HepG2 (cell line): ENCODE results near the gene CNNM3. TPM values are rescaled to one million over a fixed set of nuclear protein-coding genes. Genes with fewer than 3 reads are reported as not detected.
A peak's percentile ranks its signal among the peaks of the same experiment; 100 is the strongest.

Source experiments
- ATRX ChIP-seq: sonication (generic); formaldehyde crosslinking; IDR thresholded peaks from 2 replicates; pipeline ENCODE4 v1.4.0; 2020; ENCODE audit warnings: missing genetic modification reagents, borderline replicate concordance
- GABPB1 ChIP-seq: IDR thresholded peaks from 2 replicates; pipeline ENCODE4 v1.6.1; 2016; ENCODE audit warnings: mild to moderate bottlenecking, missing genetic modification reagents, moderate library complexity, missing compliant biosample characterization
- IKZF4 ChIP-seq: sonication (generic); formaldehyde crosslinking; IDR thresholded peaks from 2 replicates; pipeline ENCODE4 v1.5.1; 2020; ENCODE audit warnings: borderline replicate concordance, mild to moderate bottlenecking, low read depth, missing genetic modification reagents; ENCODE audit errors: not compliant biosample characterization
- JUND ChIP-seq: sonication (generic); formaldehyde crosslinking; IDR thresholded peaks from 2 replicates; pipeline ENCODE4 v1.8.0; 2022; ENCODE audit warnings: mild to moderate bottlenecking, missing genetic modification reagents
- PHB2 ChIP-seq: fragments of 450-650 bp; IDR thresholded peaks from 2 replicates; pipeline ENCODE4 v1.6.1; 2018; ENCODE audit not compliant: partially characterized antibody
- SYNCRIP ChIP-seq: fragments of 200-400 bp; formaldehyde crosslinking; IDR thresholded peaks from 2 replicates; pipeline ENCODE4 v1.6.1; 2018; ENCODE audit warnings: mild to moderate bottlenecking, low read depth, low read length; ENCODE audit not compliant: insufficient read depth
- ZNF567 ChIP-seq: sonication (generic); formaldehyde crosslinking; IDR thresholded peaks from 2 replicates; pipeline ENCODE4 v1.8.1; 2023; ENCODE audit warnings: mild to moderate bottlenecking, missing genetic modification reagents, borderline replicate concordance
- ZNF879 ChIP-seq: sonication (generic); formaldehyde crosslinking; IDR thresholded peaks from 2 replicates; pipeline ENCODE4 v1.8.1; 2023; ENCODE audit warnings: missing genetic modification reagents
- ZSCAN12 ChIP-seq: sonication (generic); formaldehyde crosslinking; IDR thresholded peaks from 2 replicates; pipeline ENCODE4 v1.9.0; 2021; ENCODE audit warnings: mild to moderate bottlenecking, missing genetic modification reagents
- polyA plus RNA-seq, 8 experiments: library from polyadenylated mRNA; depleted of rRNA in 3 of 8; stranded (reverse) in 7 of 8; unstranded in 1 of 8; fragments of >200 nt; fragmentation: Illumina TruSeq in 4 of 8; extraction: Trizol in 4 of 8; gene quantifications; 2 replicates each; pipeline versions ENCODE4 v1.2.1 to v1.2.3, GENCODE V29; 2011 to 2016; ENCODE audit warnings: low read depth in 4 of 8, missing spikeins in 1 of 8, mixed read lengths in 1 of 8; ENCODE audit not compliant: insufficient read depth in 1 of 8
- total RNA-seq, 5 experiments: library from RNA; depleted of rRNA; stranded (reverse); fragments of >200 nt; fragmentation: Illumina TruSeq; extraction: Trizol; gene quantifications; 2 replicates each; pipeline ENCODE4 v1.2.3, GENCODE V29; 2016; ENCODE audit warnings: low read depth in 1 of 5
- TF ChIP-seq, protein P1 (sequence below): sonication (generic); formaldehyde crosslinking; conservative IDR thresholded peaks from 2 replicates; pipeline ENCODE4 v1.8.1; 2023; ENCODE audit warnings: missing genetic modification reagents
- TF ChIP-seq, protein P2 (sequence below): sonication (generic); formaldehyde crosslinking; IDR thresholded peaks from 2 replicates; pipeline ENCODE4 v1.8.1; 2023; ENCODE audit warnings: mild to moderate bottlenecking, inconsistent platforms, moderate library complexity, missing genetic modification reagents, borderline replicate concordance
- TF ChIP-seq, protein P3 (sequence below): IDR thresholded peaks from 2 replicates; pipeline ENCODE4 v1.6.1; 2016; ENCODE audit warnings: missing biosample characterization, missing genetic modification reagents, low read depth
- TF ChIP-seq, protein P4 (sequence below): sonication (generic); formaldehyde crosslinking; IDR thresholded peaks from 2 replicates; pipeline ENCODE4 v1.4.0; 2020; ENCODE audit warnings: mild to moderate bottlenecking, missing genetic modification reagents, borderline replicate concordance
- TF ChIP-seq, protein P5 (sequence below): sonication (generic); formaldehyde crosslinking; IDR thresholded peaks from 2 replicates; pipeline ENCODE4 v1.5.1; 2020; ENCODE audit warnings: mild to moderate bottlenecking, moderate library complexity, missing genetic modification reagents

CNNM3 gene
- total and polyA plus RNA-seq, 2 of the 13 experiments (the other 11 are each of a cell fraction or from before 2014, with no cell fraction given): 21.2 to 27.9 TPM

DNA sequence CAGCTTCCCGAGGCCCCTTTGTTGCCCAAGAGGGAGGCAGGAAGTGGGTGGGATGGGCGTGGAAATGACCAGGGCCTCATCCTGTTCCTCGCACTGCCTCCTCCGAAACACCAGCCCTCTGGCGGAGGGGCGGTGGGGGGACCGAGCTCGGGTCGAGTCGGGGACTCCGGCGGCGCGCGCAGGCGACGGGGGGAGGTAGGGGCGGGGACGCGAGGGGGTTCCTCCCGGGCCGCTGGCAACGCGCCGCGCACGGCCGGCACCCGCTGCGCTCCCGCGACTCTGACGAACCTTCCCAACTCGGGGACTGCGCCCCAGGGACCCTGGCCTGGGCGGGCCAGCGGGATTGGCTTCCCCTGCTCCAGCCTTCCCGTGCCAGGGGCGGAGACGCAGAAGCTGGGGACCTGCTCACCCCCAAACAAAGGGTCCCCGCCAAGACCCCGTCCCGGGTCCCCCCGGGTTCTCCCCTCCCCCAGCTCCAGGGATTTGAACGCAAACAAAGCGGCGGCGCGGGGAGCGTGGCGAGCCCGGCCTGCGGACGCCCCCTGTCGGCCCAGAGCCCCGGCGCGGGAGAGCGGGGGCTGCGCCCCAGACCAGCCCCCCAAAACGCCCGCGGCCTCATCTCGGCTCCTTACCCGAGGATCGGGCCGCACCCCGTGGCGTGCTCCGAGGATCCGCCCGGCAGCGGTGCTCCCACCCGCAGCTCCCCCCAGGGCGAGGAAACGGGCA is 52.6 kb downstream of the CNNM3 start (continued):
- TF ChIP-seq, protein P1, sequence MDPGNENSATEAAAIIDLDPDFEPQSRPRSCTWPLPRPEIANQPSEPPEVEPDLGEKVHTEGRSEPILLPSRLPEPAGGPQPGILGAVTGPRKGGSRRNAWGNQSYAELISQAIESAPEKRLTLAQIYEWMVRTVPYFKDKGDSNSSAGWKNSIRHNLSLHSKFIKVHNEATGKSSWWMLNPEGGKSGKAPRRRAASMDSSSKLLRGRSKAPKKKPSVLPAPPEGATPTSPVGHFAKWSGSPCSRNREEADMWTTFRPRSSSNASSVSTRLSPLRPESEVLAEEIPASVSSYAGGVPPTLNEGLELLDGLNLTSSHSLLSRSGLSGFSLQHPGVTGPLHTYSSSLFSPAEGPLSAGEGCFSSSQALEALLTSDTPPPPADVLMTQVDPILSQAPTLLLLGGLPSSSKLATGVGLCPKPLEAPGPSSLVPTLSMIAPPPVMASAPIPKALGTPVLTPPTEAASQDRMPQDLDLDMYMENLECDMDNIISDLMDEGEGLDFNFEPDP: no peak
- TF ChIP-seq, protein P2, sequence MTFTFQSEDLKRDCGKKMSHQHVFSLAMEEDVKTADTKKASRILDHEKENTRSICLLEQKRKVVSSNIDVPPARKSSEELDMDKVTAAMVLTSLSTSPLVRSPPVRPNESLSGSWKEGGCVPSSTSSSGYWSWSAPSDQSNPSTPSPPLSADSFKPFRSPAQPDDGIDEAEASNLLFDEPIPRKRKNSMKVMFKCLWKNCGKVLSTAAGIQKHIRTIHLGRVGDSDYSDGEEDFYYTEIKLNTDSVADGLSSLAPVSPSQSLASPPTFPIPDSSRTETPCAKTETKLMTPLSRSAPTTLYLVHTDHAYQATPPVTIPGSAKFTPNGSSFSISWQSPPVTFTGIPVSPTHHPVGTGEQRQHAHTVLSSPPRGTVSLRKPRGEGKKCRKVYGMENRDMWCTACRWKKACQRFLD: 0 out of 2 replicates have a peak, but pooled peaks have one; percentile 59
- TF ChIP-seq JUND (CRISPR knock-in tag): 0 out of 2 replicates have a peak, but pooled peaks have one; percentile 6
- TF ChIP-seq, protein P3, sequence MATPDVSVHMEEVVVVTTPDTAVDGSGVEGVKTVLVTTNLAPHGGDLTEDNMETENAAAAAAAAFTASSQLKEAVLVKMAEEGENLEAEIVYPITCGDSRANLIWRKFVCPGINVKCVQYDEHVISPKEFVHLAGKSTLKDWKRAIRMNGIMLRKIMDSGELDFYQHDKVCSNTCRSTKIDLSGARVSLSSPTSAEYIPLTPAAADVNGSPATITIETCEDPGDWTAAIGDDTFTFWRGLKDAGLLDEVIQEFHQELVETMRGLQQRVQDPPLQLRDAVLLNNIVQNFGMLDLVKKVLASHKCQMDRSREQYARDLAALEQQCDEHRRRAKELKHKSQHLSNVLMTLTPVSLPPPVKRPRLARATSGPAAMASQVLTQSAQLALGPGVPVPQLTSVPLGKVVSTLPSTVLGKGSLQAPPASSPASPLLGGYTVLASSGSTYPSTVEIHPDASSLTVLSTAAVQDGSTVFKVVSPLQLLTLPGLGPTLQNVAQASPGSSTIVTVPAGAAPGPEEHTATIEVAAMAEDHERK: no peak
- TF ChIP-seq, protein P4, sequence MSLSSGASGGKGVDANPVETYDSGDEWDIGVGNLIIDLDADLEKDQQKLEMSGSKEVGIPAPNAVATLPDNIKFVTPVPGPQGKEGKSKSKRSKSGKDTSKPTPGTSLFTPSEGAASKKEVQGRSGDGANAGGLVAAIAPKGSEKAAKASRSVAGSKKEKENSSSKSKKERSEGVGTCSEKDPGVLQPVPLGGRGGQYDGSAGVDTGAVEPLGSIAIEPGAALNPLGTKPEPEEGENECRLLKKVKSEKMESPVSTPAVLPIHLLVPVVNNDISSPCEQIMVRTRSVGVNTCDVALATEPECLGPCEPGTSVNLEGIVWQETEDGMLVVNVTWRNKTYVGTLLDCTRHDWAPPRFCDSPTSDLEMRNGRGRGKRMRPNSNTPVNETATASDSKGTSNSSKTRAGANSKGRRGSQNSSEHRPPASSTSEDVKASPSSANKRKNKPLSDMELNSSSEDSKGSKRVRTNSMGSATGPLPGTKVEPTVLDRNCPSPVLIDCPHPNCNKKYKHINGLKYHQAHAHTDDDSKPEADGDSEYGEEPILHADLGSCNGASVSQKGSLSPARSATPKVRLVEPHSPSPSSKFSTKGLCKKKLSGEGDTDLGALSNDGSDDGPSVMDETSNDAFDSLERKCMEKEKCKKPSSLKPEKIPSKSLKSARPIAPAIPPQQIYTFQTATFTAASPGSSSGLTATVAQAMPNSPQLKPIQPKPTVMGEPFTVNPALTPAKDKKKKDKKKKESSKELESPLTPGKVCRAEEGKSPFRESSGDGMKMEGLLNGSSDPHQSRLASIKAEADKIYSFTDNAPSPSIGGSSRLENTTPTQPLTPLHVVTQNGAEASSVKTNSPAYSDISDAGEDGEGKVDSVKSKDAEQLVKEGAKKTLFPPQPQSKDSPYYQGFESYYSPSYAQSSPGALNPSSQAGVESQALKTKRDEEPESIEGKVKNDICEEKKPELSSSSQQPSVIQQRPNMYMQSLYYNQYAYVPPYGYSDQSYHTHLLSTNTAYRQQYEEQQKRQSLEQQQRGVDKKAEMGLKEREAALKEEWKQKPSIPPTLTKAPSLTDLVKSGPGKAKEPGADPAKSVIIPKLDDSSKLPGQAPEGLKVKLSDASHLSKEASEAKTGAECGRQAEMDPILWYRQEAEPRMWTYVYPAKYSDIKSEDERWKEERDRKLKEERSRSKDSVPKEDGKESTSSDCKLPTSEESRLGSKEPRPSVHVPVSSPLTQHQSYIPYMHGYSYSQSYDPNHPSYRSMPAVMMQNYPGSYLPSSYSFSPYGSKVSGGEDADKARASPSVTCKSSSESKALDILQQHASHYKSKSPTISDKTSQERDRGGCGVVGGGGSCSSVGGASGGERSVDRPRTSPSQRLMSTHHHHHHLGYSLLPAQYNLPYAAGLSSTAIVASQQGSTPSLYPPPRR (CRISPR knock-in tag): peak; percentile 86
- TF ChIP-seq PHB2: no peak
- TF ChIP-seq ZNF567 (CRISPR knock-in tag): no peak
- peak; percentile 85 for TF ChIP-seq ZSCAN12
- TF ChIP-seq ZNF879 (CRISPR knock-in tag): no peak
- no peak for TF ChIP-seq ATRX (CRISPR knock-in tag)
- TF ChIP-seq GABPB1 (CRISPR knock-in tag): peak; percentile 90
- TF ChIP-seq IKZF4 (CRISPR knock-in tag): no peak
- TF ChIP-seq SYNCRIP: no peak
- TF ChIP-seq, protein P5, sequence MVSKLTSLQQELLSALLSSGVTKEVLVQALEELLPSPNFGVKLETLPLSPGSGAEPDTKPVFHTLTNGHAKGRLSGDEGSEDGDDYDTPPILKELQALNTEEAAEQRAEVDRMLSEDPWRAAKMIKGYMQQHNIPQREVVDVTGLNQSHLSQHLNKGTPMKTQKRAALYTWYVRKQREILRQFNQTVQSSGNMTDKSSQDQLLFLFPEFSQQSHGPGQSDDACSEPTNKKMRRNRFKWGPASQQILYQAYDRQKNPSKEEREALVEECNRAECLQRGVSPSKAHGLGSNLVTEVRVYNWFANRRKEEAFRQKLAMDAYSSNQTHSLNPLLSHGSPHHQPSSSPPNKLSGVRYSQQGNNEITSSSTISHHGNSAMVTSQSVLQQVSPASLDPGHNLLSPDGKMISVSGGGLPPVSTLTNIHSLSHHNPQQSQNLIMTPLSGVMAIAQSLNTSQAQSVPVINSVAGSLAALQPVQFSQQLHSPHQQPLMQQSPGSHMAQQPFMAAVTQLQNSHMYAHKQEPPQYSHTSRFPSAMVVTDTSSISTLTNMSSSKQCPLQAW: 0 out of 2 replicates have a peak, but pooled peaks have one; percentile 37
